CD14-positive monocyte (primary cell): ENCODE data around the gene BMP7. TPM values are rescaled to one million over a fixed set of nuclear protein-coding genes. Genes with fewer than 3 reads are reported as not detected.

Experiments
- DNase-seq, 3 donors: peaks; one replicate each; pipeline ENCODE4 v3.0.0-alpha.2; 2011 to 2022
- H2AFZ ChIP-seq: 2 replicates; pipeline ENCODE4 v1.6.0; 2012; ENCODE audit warnings: mild to moderate bottlenecking, low read depth, low read length, inconsistent platforms; ENCODE audit not compliant: insufficient read depth, poor library complexity, severe bottlenecking
- H3K27ac ChIP-seq, 2 donors: 1 replicate in 1 of 2; 2 replicates in 1 of 2; pipeline ENCODE4 v1.5.1; 2012 to 2013; ENCODE audit warnings: low read length in 2 of 2, control low read depth in 1 of 2, inconsistent platforms in 1 of 2, low read depth in 1 of 2, mild to moderate bottlenecking in 1 of 2
- H3K27me3 ChIP-seq, 2 donors: one replicate each; pipeline versions ENCODE4 v1.6.0 to v1.6.1; 2011 to 2013; ENCODE audit warnings: low read length in 2 of 2; ENCODE audit not compliant: control insufficient read depth in 2 of 2, insufficient read depth in 2 of 2
- H3K36me3 ChIP-seq, 2 donors: replicated peaks in 1 of 2; 1 replicate in 1 of 2; 2 replicates in 1 of 2; pipeline versions ENCODE4 v1.5.1 to v1.6.1; 2012 to 2013; ENCODE audit warnings: low read length in 2 of 2, control low read depth in 1 of 2, inconsistent platforms in 1 of 2, mild to moderate bottlenecking in 1 of 2; ENCODE audit not compliant: insufficient read depth in 2 of 2, control insufficient read depth in 1 of 2
- H3K4me1 ChIP-seq, 2 donors: 1 replicate in 1 of 2; 2 replicates in 1 of 2; pipeline versions ENCODE4 v1.5.1 to v1.6.1; 2012 to 2013; ENCODE audit warnings: low read length in 2 of 2, control low read depth in 1 of 2, inconsistent platforms in 1 of 2, mild to moderate bottlenecking in 1 of 2, moderate library complexity in 1 of 2; ENCODE audit not compliant: insufficient read depth in 2 of 2, control insufficient read depth in 1 of 2
- H3K4me2 ChIP-seq: replicated peaks from 2 replicates; pipeline ENCODE3; 2012; ENCODE audit warnings: low read length, moderate library complexity, mild to moderate bottlenecking; ENCODE audit not compliant: poor library complexity, severe bottlenecking; ENCODE audit errors: extremely low read depth
- H3K4me3 ChIP-seq, 3 experiments: fragments of 200-600 bp in 1 of 3; sonication (generic) in 1 of 3; replicated peaks in 1 of 3; 1 replicate in 2 of 3; 2 replicates in 1 of 3; pipeline ENCODE4 v1.5.1; 2011 to 2013; ENCODE audit warnings: low read length in 3 of 3, mild to moderate bottlenecking in 3 of 3, control low read depth in 2 of 3, low read depth in 2 of 3, inconsistent platforms in 1 of 3, moderate library complexity in 1 of 3
- H3K79me2 ChIP-seq: 2 replicates; pipeline ENCODE4 v1.6.0; 2012; ENCODE audit warnings: mild to moderate bottlenecking, control low read depth, inconsistent platforms, low read length, moderate library complexity; ENCODE audit not compliant: insufficient read depth
- H3K9ac ChIP-seq: 2 replicates; pipeline ENCODE4 v1.6.0; 2017; ENCODE audit warnings: low read length, mild to moderate bottlenecking; ENCODE audit not compliant: insufficient read depth, poor library complexity, severe bottlenecking
- H3K9me3 ChIP-seq, 2 donors: replicated peaks in 1 of 2; 1 replicate in 1 of 2; 2 replicates in 1 of 2; pipeline versions ENCODE4 v1.5.1 to v1.6.1; 2012 to 2013; ENCODE audit warnings: low read length in 2 of 2, control low read depth in 1 of 2; ENCODE audit not compliant: control insufficient read depth in 1 of 2, insufficient read depth in 1 of 2
- H4K20me1 ChIP-seq: 2 replicates; pipeline ENCODE4 v1.6.0; 2012; ENCODE audit warnings: mild to moderate bottlenecking, low read length, control low read depth, moderate library complexity; ENCODE audit not compliant: insufficient read depth
- H3K27ac Mint-ChIP-seq, 7 donors: one replicate each; pipeline ENCODE4 v1.8.0; 2020; ENCODE audit warnings: mild to moderate bottlenecking in 7 of 7, mixed read lengths in 7 of 7, moderate library complexity in 6 of 7, inconsistent platforms in 2 of 7
- H3K27me3 Mint-ChIP-seq, 3 donors: one replicate each; pipeline ENCODE4 v1.8.0; 2021 to 2022; ENCODE audit warnings: low read depth in 3 of 3, mild to moderate bottlenecking in 3 of 3, mixed read lengths in 3 of 3, moderate library complexity in 3 of 3, inconsistent platforms in 1 of 3
- H3K36me3 Mint-ChIP-seq, 2 donors: one replicate each; pipeline ENCODE4 v1.8.0; 2020; ENCODE audit warnings: mixed read lengths in 2 of 2, inconsistent platforms in 1 of 2, mild to moderate bottlenecking in 1 of 2
- H3K4me1 Mint-ChIP-seq: one replicate; pipeline ENCODE4 v1.8.0; 2020; ENCODE audit warnings: mild to moderate bottlenecking, mixed read lengths
- H3K4me3 Mint-ChIP-seq, 2 donors: one replicate each; pipeline ENCODE4 v1.8.0; 2020; ENCODE audit warnings: mild to moderate bottlenecking in 2 of 2, mixed read lengths in 2 of 2, moderate library complexity in 1 of 2
- H3K9me3 Mint-ChIP-seq, 7 donors: one replicate each; pipeline ENCODE4 v1.8.0; 2020 to 2022; ENCODE audit warnings: mixed read lengths in 7 of 7, mild to moderate bottlenecking in 6 of 7, moderate library complexity in 6 of 7, inconsistent platforms in 2 of 7
- WGBS: methylation state at CpG from one replicate; pipeline ENCODE4 v1.1.5; 2013; ENCODE audit warnings: missing lambda C conversion rate; ENCODE audit not compliant: insufficient coverage; 5-methylcytosine and 5-hydroxymethylcytosine counted together
- intact Hi-C, 2 donors: fragments of 100-400 bp; cut with micrococcal nuclease; formaldehyde crosslinking; loops; one replicate each; pipeline versions ENCODE4 v1.15.0 to v1.15.1; 2023
- polyA plus RNA-seq, 3 donors: library from polyadenylated mRNA; depleted of rRNA in 1 of 3; unstranded in 2 of 3; stranded (reverse) in 1 of 3; fragments of 300-500 nt in 2 of 3; fragments of >200 nt in 1 of 3; fragmentation: Illumina TruSeq in 2 of 3; gene quantifications; 1 replicate in 2 of 3; 2 replicates in 1 of 3; pipeline ENCODE4 v1.2.3, GENCODE V29; 2012 to 2021
- TF ChIP-seq, protein P1 (sequence below): fragments of 200-600 bp; IDR thresholded peaks from one replicate; pipeline ENCODE4 v1.8.0; 2022; ENCODE audit warnings: antibody characterized with exemption, mild to moderate bottlenecking

Gene BMP7
- polyA plus RNA-seq, 3 donors, result not detected

DNA sequence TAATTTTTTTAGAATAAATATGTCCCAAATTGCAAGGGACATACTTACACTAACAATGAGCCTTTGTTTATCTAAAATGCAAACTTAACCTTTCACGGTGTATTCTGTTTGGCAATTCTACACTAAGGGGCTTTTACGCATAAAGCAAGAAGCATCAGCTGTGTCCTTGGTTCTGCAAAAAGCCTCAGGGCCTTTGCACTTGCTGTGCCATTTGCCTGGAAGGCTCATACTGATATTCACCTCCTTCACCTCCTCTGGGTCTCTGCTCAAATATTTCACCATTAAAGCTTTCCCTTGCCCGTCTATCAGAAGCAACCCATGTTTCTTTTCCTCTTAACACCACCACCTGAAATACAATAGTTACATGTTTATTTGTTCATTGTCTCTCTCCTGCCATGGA lies 8.9 kb upstream of the BMP7 start:
- no peak overlapping the region for H3K4me2 ChIP-seq
- 100% methylated on average over 2 of the region's 3 CpGs for WGBS

DNA sequence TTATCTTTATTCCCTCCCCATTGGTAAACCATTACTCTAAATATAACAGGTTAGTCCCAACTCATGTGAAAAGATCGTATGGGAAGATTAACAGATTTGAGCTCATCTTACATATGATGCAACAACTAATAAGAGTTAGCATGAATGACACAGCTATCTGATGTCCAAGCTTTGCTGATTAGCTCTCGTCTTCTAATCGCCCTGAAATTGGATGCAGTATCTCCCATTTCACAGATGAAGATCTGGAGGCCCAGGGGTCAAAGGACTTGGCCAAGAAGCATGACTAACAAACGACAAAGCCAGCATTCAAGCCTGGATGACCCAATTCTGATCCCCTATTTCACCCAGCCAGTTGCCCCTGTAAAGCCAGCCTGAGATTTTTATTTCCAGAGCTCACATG lies 8.4 kb upstream of the BMP7 start:
- Mint-ChIP-seq H3K4me3 (no peak overlapping the region), H3K36me3 (no peaks in the 10 kb centered on the region), H3K9me3 (peaks cover 0 to 3% (median 0%) of the 10 kb centered on the region in 7 donors), H3K27ac (no peak overlapping the region), H3K27me3 (peaks cover 15 to 23% (median 22%) of the 10 kb centered on the region in 3 donors), H3K4me1 (no peaks in the 10 kb centered on the region)
- 89% methylated on average over 3 of the region's 4 CpGs for WGBS
- no peak for DNase-seq
- Histone ChIP-seq H3K4me1 (no peaks in the 10 kb centered on the region), H3K4me3 (no peak overlapping the region), H4K20me1 (no peaks in the 10 kb centered on the region), H3K9ac (no peak overlapping the region), H2AFZ (no peak overlapping the region), H3K9me3 (no peaks in the 10 kb centered on the region), H3K79me2 (no peaks in the 10 kb centered on the region), H3K27me3 (no peaks in the 10 kb centered on the region), H3K36me3 (no peaks in the 10 kb centered on the region), H3K4me2 (no peak overlapping the region), H3K27ac (no peak overlapping the region)
- intact Hi-C loops, result no loop called here
- TF ChIP-seq, protein P1, sequence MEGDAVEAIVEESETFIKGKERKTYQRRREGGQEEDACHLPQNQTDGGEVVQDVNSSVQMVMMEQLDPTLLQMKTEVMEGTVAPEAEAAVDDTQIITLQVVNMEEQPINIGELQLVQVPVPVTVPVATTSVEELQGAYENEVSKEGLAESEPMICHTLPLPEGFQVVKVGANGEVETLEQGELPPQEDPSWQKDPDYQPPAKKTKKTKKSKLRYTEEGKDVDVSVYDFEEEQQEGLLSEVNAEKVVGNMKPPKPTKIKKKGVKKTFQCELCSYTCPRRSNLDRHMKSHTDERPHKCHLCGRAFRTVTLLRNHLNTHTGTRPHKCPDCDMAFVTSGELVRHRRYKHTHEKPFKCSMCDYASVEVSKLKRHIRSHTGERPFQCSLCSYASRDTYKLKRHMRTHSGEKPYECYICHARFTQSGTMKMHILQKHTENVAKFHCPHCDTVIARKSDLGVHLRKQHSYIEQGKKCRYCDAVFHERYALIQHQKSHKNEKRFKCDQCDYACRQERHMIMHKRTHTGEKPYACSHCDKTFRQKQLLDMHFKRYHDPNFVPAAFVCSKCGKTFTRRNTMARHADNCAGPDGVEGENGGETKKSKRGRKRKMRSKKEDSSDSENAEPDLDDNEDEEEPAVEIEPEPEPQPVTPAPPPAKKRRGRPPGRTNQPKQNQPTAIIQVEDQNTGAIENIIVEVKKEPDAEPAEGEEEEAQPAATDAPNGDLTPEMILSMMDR, result no peak

More for the DNA sequence above, 8.9 kb upstream of the BMP7 start:
- H3K79me2 ChIP-seq, result no peaks in the 10 kb centered on the region
- H3K27ac ChIP-seq, result no peak overlapping the region
- H2AFZ ChIP-seq, result no peak overlapping the region
- intact Hi-C loops, result no loop called here
- H3K4me1 ChIP-seq, result no peaks in the 10 kb centered on the region
- no peak overlapping the region for H3K4me3 Mint-ChIP-seq
- H3K36me3 ChIP-seq, result no peaks in the 10 kb centered on the region
- H3K27me3 Mint-ChIP-seq, result peaks cover 14 to 22% (median 17%) of the 10 kb centered on the region in 3 donors
- H3K27me3 ChIP-seq, result no peaks in the 10 kb centered on the region
- H3K9ac ChIP-seq, result no peak overlapping the region
- H3K4me3 ChIP-seq, result no peak overlapping the region
- peaks cover 0 to 4% (median 0%) of the 10 kb centered on the region in 7 donors for H3K9me3 Mint-ChIP-seq
- no peaks in the 10 kb centered on the region for H4K20me1 ChIP-seq
- no peaks in the 10 kb centered on the region for H3K4me1 Mint-ChIP-seq
- TF ChIP-seq, protein P1, result no peak
- no peaks in the 10 kb centered on the region for H3K9me3 ChIP-seq
- DNase-seq, result no peak
- no peaks in the 10 kb centered on the region for H3K36me3 Mint-ChIP-seq
- no peak overlapping the region for H3K27ac Mint-ChIP-seq
